WERI-Rb-1 (cell line): ENCODE measurements around the gene ABHD12.

Experiments used
- DNase-seq: peaks from one replicate; pipeline ENCODE4 v3.0.0-alpha.2; 2020
- H3K27ac ChIP-seq: fragments of 250-450 bp; sonication (Bioruptor Pico); 2 replicates; pipeline ENCODE4 v1.5.1; 2020; ENCODE audit warnings: mild to moderate bottlenecking, moderate library complexity
- H3K27me3 ChIP-seq: fragments of 250-450 bp; sonication (Bioruptor Pico); 2 replicates; pipeline ENCODE4 v1.5.1; 2021; ENCODE audit warnings: mild to moderate bottlenecking, low read depth, moderate library complexity; ENCODE audit not compliant: insufficient read depth, severe bottlenecking
- H3K36me3 ChIP-seq: fragments of 250-450 bp; sonication (Bioruptor Pico); 2 replicates; pipeline ENCODE4 v1.5.1; 2020; ENCODE audit warnings: mild to moderate bottlenecking, moderate library complexity
- H3K4me3 ChIP-seq: 2 replicates; pipeline ENCODE4 v1.5.1; 2011; ENCODE audit warnings: low read depth, mild to moderate bottlenecking, control low read depth, low read length
- H3K9me3 ChIP-seq: fragments of 250-450 bp; sonication (Bioruptor Pico); 2 replicates; pipeline ENCODE4 v1.5.1; 2021; ENCODE audit warnings: mild to moderate bottlenecking, moderate library complexity; ENCODE audit not compliant: severe bottlenecking
- TF ChIP-seq, protein P1 (sequence below): IDR thresholded peaks from 2 replicates; pipeline ENCODE4 v1.5.1; 2011; ENCODE audit warnings: low read depth, mild to moderate bottlenecking, control low read depth, inconsistent platforms, low read length

The ABHD12 gene

DNA sequence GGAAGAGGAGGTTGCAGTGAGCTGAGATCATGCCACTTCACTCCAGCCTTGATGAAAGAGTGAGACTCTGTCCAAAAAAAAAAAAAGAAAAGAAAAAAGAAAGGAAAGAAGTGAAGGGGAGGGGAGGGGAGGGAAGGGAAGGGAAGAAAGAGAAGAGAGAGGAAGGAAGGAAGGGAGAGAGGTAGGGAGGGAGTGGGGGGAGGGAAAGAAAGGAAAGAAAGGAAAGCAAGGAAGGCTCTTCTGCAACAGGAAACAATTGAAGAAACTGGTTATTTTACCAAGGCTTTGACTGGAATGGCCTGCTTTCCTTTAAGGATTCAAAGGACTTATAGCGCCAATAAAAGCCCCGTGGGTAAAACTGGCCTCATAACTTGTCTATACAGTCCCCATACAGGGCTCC, 64.6 kb downstream of the ABHD12 start:
- no peaks in the 10 kb centered on the region for H3K27me3 ChIP-seq
- no peak overlapping the region for H3K4me3 ChIP-seq
- H3K27ac ChIP-seq: no peak overlapping the region
- H3K9me3 ChIP-seq: no peaks in the 10 kb centered on the region
- TF ChIP-seq, protein P1, sequence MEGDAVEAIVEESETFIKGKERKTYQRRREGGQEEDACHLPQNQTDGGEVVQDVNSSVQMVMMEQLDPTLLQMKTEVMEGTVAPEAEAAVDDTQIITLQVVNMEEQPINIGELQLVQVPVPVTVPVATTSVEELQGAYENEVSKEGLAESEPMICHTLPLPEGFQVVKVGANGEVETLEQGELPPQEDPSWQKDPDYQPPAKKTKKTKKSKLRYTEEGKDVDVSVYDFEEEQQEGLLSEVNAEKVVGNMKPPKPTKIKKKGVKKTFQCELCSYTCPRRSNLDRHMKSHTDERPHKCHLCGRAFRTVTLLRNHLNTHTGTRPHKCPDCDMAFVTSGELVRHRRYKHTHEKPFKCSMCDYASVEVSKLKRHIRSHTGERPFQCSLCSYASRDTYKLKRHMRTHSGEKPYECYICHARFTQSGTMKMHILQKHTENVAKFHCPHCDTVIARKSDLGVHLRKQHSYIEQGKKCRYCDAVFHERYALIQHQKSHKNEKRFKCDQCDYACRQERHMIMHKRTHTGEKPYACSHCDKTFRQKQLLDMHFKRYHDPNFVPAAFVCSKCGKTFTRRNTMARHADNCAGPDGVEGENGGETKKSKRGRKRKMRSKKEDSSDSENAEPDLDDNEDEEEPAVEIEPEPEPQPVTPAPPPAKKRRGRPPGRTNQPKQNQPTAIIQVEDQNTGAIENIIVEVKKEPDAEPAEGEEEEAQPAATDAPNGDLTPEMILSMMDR: no peak
- H3K36me3 ChIP-seq: peaks cover 14% of the 10 kb centered on the region
- no peak for DNase-seq

DNA sequence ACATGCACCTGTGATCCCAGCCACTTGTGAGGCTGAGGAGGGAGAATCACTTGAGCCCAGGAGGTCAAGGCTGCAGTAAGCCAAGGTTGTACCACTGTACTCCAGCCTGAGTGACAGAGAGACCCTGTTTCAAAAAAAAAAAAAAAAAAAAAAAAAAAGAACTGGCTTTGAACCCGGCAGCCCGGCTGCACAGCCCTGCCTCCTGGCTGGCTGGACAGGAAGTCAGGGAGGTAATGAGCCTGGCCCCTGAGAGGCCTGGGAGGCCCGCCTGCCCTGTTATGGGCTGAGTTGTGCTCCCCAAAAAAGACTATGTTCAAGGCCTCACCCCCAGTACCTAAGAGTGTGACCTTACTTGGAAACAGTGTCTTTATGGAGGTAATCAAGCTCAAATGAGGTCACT, 65.6 kb downstream of the ABHD12 start:
- Histone ChIP-seq H3K36me3 (peaks cover 14% of the 10 kb centered on the region), H3K27me3 (no peaks in the 10 kb centered on the region), H3K27ac (no peak overlapping the region), H3K9me3 (no peaks in the 10 kb centered on the region), H3K4me3 (no peak overlapping the region)
- no peak for DNase-seq
- TF ChIP-seq, protein P1: no peak

DNA sequence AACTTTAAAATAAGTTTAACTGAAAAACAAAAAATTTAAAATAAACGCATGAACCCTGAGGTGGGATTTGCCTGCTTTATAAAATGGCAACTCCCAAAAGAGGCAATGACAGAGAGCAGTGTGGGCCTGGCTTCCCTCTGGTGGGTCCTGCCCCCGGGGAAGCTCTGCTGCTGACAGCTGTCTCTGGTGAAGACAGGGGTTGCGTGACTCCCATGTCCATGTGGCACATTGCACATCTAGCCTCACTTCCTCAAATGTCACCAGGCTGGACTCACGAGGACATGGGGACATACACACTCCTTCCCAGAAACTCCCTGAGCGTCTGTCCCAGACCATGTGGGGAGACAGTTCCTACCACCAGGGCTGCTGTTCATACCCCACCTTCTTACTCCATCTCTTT, 66.2 kb downstream of the ABHD12 start:
- TF ChIP-seq, protein P1: no peak
- Histone ChIP-seq H3K4me3 (no peak overlapping the region), H3K36me3 (peaks cover 14% of the 10 kb centered on the region), H3K27me3 (no peaks in the 10 kb centered on the region), H3K9me3 (no peaks in the 10 kb centered on the region), H3K27ac (no peak overlapping the region)
- no peak for DNase-seq

DNA sequence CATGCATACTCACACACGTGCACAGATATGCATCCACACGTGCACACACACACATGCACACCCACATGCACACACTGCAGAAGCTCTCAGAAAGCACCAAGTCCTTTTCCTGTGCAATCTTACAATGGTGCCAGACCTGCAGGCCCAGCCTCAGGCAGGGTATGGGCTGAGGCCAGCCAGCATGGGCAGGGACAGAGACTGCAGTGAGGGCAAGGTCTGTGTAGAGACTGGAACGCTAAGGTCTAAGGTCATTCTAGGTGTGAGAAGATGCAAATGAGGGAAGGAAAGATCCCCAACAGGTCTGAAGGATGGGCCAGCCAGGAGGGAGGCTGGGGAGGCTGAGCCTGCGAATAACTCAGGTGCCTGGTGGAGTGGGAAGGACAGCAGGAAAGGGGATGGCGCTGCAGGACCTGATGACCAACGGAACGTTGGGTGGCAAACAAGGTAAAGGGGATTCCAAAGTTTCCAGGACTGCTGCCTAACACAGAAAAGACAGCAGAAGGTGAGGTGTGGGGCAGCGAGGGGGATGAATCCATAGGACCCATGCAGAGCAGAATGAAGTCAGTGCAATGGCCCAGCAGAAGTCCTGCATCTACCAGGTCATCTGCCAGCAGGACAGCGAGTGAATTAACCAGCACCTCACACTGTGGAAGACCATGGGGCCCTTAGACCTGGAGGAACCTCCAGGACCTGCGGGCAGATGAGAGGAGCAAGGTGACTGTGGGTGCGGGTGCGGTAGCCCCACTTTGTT, 67.0 kb downstream of the ABHD12 start:
- no peak for DNase-seq
- Histone ChIP-seq H3K9me3 (no peaks in the 10 kb centered on the region), H3K27ac (no peak overlapping the region), H3K36me3 (peaks cover 14% of the 10 kb centered on the region), H3K27me3 (no peaks in the 10 kb centered on the region), H3K4me3 (no peak overlapping the region)
- TF ChIP-seq, protein P1: no peak

DNA sequence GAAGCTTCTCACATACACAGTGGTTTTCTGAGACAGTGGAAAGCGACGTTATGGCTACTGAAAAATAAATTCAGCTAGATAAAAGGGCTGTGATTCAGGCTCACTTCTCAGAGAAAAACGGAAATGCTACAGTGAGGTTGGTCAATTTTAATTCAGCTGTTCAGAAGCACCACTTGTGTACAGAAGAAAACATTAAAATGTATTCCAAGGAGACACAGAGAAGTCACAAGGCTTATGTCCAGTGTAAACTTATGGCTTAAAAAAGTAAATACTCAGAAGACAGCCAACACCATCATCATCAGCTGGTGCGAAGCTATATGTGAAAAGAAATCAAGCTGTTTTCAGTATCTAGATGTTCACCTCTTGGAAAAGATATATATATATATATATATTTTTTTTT, 68.6 kb downstream of the ABHD12 start:
- TF ChIP-seq, protein P1: no peak
- Histone ChIP-seq H3K4me3 (no peak overlapping the region), H3K36me3 (peaks cover 17% of the 10 kb centered on the region), H3K27ac (peak overlapping the region; percentile 33), H3K9me3 (no peaks in the 10 kb centered on the region), H3K27me3 (no peaks in the 10 kb centered on the region)
- no peak for DNase-seq
